CD1c-positive myeloid dendritic cell (primary cell): ENCODE measurements around the gene FRMD4A.

ENCODE experiments used
- DNase-seq: peaks from one replicate; pipeline ENCODE4 v3.0.0-alpha.2; 2016; ENCODE audit errors: extremely low spot score

Gene FRMD4A

GRCh38 chr10:13654118-13654830 lies 676.5 kb downstream of the FRMD4A start:
- no peak for DNase-seq

GRCh38 chr10:13652860-13653259 lies 677.9 kb downstream of the FRMD4A start:
- no peak for DNase-seq

- DNase-seq = no peak
These were observed 678.6 kb downstream of the FRMD4A start for GRCh38 chr10:13651969-13652720.

- no peak for DNase-seq
These were observed 679.8 kb downstream of the FRMD4A start for GRCh38 chr10:13650961-13651360.

GRCh38 chr10:13649844-13650520 lies 680.7 kb downstream of the FRMD4A start:
- no peak for DNase-seq

- no peak for DNase-seq
These were observed 682.3 kb downstream of the FRMD4A start for GRCh38 chr10:13648425-13648824.

GRCh38 chr10:13644866-13645265 lies 685.9 kb downstream of the FRMD4A start:
- DNase-seq = no peak

- no peak for DNase-seq
These were observed 687.7 kb downstream of the FRMD4A start for GRCh38 chr10:13643016-13643415.

GRCh38 chr10:13642293-13642692 lies 688.4 kb downstream of the FRMD4A start:
- DNase-seq = no peak

- DNase-seq = no peak
These were observed 692.8 kb downstream of the FRMD4A start for GRCh38 chr10:13637894-13638293.

- no peak for DNase-seq
These were observed 693.3 kb downstream of the FRMD4A start for GRCh38 chr10:13637303-13637856.

GRCh38 chr10:13636776-13637175 lies 693.9 kb downstream of the FRMD4A start:
- no peak for DNase-seq

GRCh38 chr10:13634207-13634606 lies 696.5 kb downstream of the FRMD4A start:
- no peak for DNase-seq

- no peak for DNase-seq
These were observed 697.0 kb downstream of the FRMD4A start for GRCh38 chr10:13633689-13634088.

GRCh38 chr10:13632884-13633440 lies 697.8 kb downstream of the FRMD4A start:
- no peak for DNase-seq

- DNase-seq = no peak
These were observed 698.3 kb downstream of the FRMD4A start for GRCh38 chr10:13632440-13632839.

GRCh38 chr10:13631594-13631993 lies 699.1 kb downstream of the FRMD4A start:
- no peak for DNase-seq

- DNase-seq = no peak
These were observed 700.5 kb downstream of the FRMD4A start for GRCh38 chr10:13630231-13630630.

- no peak for DNase-seq
These were observed 701.6 kb downstream of the FRMD4A start for GRCh38 chr10:13629116-13629515.

GRCh38 chr10:13628661-13629060 lies 702.1 kb downstream of the FRMD4A start:
- DNase-seq = no peak

GRCh38 chr10:13627459-13628310 lies 703.0 kb downstream of the FRMD4A start:
- no peak for DNase-seq
